Upper lobe of left lung (tissue), 6 donors: ENCODE measurements around the gene PLCB4. TPM values are rescaled to one million over a fixed set of nuclear protein-coding genes. Genes with fewer than 3 reads are reported as not detected.
A peak's percentile ranks its signal among the peaks of the same experiment; 100 is the strongest.

Experiments
- ATAC-seq, 2 donors: fragments of 200-7000 bp; cut with Tn5 transposase; one replicate each; pipeline ENCODE4 v1.9.1; 2022; ENCODE audit warnings: mild to moderate bottlenecking in 2 of 2, moderate library complexity in 2 of 2; ENCODE audit not compliant: low FRiP score in 2 of 2
- DNase-seq, 2 donors: peaks; one replicate each; pipeline ENCODE4 v3.0.0-alpha.2; 2019 to 2020
- H3K27ac ChIP-seq, 4 donors: fragments of 200-600 bp; sonication (generic); one replicate each; pipeline ENCODE4 v1.5.1; 2016 to 2019
- H3K27me3 ChIP-seq, 4 donors: fragments of 200-600 bp; sonication (generic); one replicate each; pipeline ENCODE4 v1.5.1; 2017 to 2019
- H3K36me3 ChIP-seq, 4 donors: fragments of 200-600 bp; sonication (generic); one replicate each; pipeline ENCODE4 v1.5.1; 2016 to 2019
- H3K4me1 ChIP-seq, 4 donors: fragments of 200-600 bp; sonication (generic); one replicate each; pipeline ENCODE4 v1.5.1; 2018 to 2019
- H3K4me3 ChIP-seq, 4 donors: fragments of 200-600 bp; sonication (generic); one replicate each; pipeline ENCODE4 v1.5.1; 2017 to 2019; ENCODE audit warnings: mild to moderate bottlenecking in 2 of 4, moderate library complexity in 1 of 4
- H3K9me3 ChIP-seq, 4 donors: fragments of 200-600 bp; sonication (generic); one replicate each; pipeline ENCODE4 v1.5.1; 2018 to 2019
- EP300 ChIP-seq, 4 donors: sonication (generic); formaldehyde crosslinking; IDR thresholded peaks; one replicate each; pipeline ENCODE4 v1.5.1; 2017; ENCODE audit warnings: antibody characterized with exemption in 4 of 4, control low read depth in 2 of 4
- POLR2A ChIP-seq, 4 donors: fragments of 450-650 bp; IDR thresholded peaks; one replicate each; pipeline ENCODE4 v1.5.1; 2016 to 2017; ENCODE audit warnings: antibody characterized with exemption in 4 of 4, mild to moderate bottlenecking in 2 of 4
- POLR2AphosphoS5 ChIP-seq, 2 donors: sonication (generic); formaldehyde crosslinking; IDR thresholded peaks; one replicate each; pipeline ENCODE4 v1.5.1; 2017; ENCODE audit warnings: antibody characterized with exemption in 2 of 2
- whole genome bisulfite sequencing, 2 donors: methylation state at CpG; one replicate each; pipeline ENCODE4 v1.1.5; 2017 to 2018; 5-methylcytosine and 5-hydroxymethylcytosine counted together
- total RNA-seq, 6 donors: library from RNA; depleted of rRNA in 4 of 6; stranded (reverse); fragments of >200 nt in 4 of 6; gene quantifications; one replicate each; pipeline versions ENCODE4 v1.1.0 to v1.2.1, GENCODE V29; 2016 to 2021
- TF ChIP-seq, protein P1 (sequence below), 6 experiments: fragments of 450-650 bp in 4 of 6; fragments of 200-600 bp in 2 of 6; sonication (generic) in 2 of 6; IDR thresholded peaks; one replicate each; pipeline ENCODE4 v1.5.1; 2016 to 2019; ENCODE audit warnings: antibody characterized with exemption in 6 of 6
- donor health status: DM: no; HTN: no; CAD: no; lungs with moderate emphysema.
- donor health status: DM: no; HTN: yes; CAD: no; lungs with severe emphysema.

PLCB4 gene
- total RNA-seq, 6 donors from 2014 or later = 5.7 to 15.2 (median 8.2) TPM

DNA sequence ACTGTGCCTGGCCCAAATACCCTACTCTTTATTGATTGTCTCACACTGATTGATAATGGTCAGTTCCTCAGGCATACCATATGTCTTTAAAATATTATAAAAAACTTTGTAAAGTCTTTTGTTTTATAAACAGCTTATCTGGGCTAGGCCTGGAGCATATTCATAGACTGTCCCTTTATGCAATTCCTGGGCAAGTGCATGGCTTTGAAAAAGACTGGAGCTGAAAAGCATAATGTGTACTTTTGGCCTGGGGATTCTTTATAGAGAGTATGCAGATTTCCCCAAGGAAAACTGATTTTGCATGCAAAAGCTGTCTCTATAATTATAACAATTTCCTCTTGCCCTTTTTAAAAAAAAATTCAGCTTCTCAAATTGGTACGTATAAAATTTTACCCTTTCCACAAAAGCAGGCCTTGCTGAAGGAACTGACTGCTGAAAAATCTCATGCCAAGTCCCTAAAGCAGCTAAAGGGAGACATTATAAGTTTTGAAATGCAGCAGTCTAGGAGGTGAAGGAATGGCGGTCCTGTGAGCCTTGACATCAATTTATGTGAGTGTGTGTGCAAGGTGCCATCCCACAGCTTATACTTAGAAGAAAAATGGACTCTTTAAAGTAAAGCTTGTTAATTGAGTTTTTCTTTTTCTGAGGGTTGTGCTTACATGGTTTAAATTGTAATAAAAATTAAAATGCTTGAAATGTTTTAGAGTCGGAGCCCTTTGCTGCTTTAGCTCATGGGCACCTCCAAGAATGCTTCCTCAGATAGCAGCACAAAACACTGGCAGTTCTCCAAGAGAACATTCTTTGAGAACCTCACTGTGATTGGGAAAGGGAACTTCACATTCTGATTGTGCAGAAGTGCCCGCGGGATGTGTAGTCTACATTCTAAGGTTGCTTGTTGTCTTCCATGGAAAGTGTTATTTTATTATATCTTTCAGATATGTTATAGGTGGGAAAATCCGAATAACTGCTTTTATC lies 43.9 kb downstream of the PLCB4 start:
- Histone ChIP-seq H3K4me3 (no peak overlapping the region), H3K9me3 (no peaks in the 10 kb centered on the region), H3K36me3 (no peaks in the 10 kb centered on the region), H3K27ac (no peak overlapping the region), H3K27me3 (no peaks in the 10 kb centered on the region), H3K4me1 (peaks cover 3 to 38% (median 8%) of the 10 kb centered on the region in 4 donors)
- TF ChIP-seq POLR2AphosphoS5 (IDR thresholded peaks at IDR 0.05) (no peak), EP300 (IDR thresholded peaks at IDR 0.05) (no peak), POLR2A (IDR thresholded peaks at IDR 0.05) (no peak)
- TF ChIP-seq, protein P1, sequence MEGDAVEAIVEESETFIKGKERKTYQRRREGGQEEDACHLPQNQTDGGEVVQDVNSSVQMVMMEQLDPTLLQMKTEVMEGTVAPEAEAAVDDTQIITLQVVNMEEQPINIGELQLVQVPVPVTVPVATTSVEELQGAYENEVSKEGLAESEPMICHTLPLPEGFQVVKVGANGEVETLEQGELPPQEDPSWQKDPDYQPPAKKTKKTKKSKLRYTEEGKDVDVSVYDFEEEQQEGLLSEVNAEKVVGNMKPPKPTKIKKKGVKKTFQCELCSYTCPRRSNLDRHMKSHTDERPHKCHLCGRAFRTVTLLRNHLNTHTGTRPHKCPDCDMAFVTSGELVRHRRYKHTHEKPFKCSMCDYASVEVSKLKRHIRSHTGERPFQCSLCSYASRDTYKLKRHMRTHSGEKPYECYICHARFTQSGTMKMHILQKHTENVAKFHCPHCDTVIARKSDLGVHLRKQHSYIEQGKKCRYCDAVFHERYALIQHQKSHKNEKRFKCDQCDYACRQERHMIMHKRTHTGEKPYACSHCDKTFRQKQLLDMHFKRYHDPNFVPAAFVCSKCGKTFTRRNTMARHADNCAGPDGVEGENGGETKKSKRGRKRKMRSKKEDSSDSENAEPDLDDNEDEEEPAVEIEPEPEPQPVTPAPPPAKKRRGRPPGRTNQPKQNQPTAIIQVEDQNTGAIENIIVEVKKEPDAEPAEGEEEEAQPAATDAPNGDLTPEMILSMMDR (IDR thresholded peaks at IDR 0.05) = no peak
- DNase-seq (no peak), ATAC-seq (peak in 1 of 2 donors; percentile 47)
- 34 to 38% methylated on average over 6 of the region's 6 CpGs for WGBS, 2 donors

DNA sequence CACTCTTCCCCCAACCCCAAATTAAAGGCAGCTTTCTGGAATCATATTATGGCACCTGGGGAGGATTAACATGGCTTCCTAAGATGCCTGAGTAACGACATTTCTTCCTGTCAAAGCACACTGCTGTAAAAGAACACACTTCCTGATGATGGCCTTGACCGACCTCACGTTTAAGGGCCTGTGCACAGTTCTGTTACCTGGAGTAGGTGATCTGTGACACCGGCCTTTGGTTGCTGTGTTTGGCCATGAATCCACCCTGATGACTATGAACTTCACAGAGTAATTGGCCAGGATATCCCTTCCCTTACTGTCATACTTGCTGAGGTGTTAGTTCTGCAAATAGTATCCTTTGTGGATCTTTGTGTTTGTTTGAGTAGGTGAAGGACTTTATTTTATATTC lies 45.8 kb downstream of the PLCB4 start:
- WGBS, 2 donors = 85 to 88% methylated on average over 4 of the region's 4 CpGs
- no peaks in the 10 kb centered on the region for H3K9me3 ChIP-seq
- peaks cover 3 to 28% (median 8%) of the 10 kb centered on the region in 4 donors for H3K4me1 ChIP-seq
- TF ChIP-seq EP300 (IDR thresholded peaks at IDR 0.05) (no peak), POLR2A (IDR thresholded peaks at IDR 0.05) (no peak), POLR2AphosphoS5 (IDR thresholded peaks at IDR 0.05) (no peak)
- TF ChIP-seq, protein P1 (IDR thresholded peaks at IDR 0.05) = no peak
- H3K4me3 ChIP-seq = no peak overlapping the region
- DNase-seq = no peak
- no peaks in the 10 kb centered on the region for H3K27me3 ChIP-seq
- ATAC-seq = no peak
- no peaks in the 10 kb centered on the region for H3K36me3 ChIP-seq
- H3K27ac ChIP-seq = no peak overlapping the region

DNA sequence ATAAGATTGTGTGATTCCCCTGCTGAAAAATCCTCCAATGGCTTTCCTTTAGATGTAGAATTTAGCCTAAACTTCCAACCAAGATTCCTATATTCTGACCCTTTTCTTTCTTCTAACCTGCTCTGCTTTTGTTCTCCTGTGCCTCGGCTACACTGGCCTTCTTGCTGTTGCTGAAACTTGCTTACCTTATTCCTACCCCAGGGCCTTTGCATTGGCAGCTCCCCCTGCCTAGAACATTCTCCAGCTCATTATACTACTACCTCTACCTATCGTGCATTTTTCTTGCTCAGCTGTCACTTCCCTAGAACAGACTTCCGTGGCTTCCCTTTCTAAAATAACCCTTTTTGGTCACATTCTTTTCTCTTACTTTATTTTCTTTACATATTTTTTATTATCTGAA lies 48.7 kb downstream of the PLCB4 start:
- no peaks in the 10 kb centered on the region for H3K36me3 ChIP-seq
- H3K4me1 ChIP-seq = peaks cover 0 to 11% (median 2%) of the 10 kb centered on the region in 4 donors
- ATAC-seq (no peak), DNase-seq (no peak)
- WGBS, 2 donors = 75 to 82% methylated on average over 3 of the region's 3 CpGs
- no peaks in the 10 kb centered on the region for H3K9me3 ChIP-seq
- no peak overlapping the region for H3K27ac ChIP-seq
- H3K4me3 ChIP-seq = no peak overlapping the region
- no peaks in the 10 kb centered on the region for H3K27me3 ChIP-seq
- TF ChIP-seq POLR2AphosphoS5 (IDR thresholded peaks at IDR 0.05) = no peak
- TF ChIP-seq, protein P1 (IDR thresholded peaks at IDR 0.05) = no peak
- no peak for TF ChIP-seq EP300 (IDR thresholded peaks at IDR 0.05)
- no peak for TF ChIP-seq POLR2A (IDR thresholded peaks at IDR 0.05)

DNA sequence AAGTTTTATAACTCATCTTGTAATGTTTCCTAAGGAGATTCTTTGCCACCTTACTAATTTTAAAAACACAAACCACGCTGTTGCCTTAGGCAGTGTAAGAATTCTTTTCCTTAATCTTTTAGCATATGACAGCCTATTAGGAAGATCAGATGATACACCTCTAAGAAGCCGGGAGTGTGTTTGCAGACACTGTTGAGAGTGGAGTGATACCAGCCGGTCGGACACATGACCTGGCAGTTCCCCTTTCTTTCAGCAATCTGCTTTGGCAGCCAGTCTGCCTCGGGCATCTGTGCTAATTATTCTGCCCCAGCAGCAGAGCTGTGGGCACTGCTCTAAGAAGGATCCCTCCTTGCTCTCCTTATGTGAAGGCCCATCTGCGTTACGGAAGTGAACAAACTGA lies 50.9 kb downstream of the PLCB4 start:
- 41 to 48% methylated on average over 7 of the region's 7 CpGs for WGBS, 2 donors
- no peaks in the 10 kb centered on the region for H3K4me1 ChIP-seq
- DNase-seq (peak in 1 of 2 donors; percentile 36), ATAC-seq (peak in 1 of 2 donors; percentile 61)
- H3K27me3 ChIP-seq = no peaks in the 10 kb centered on the region
- no peak overlapping the region for H3K4me3 ChIP-seq
- TF ChIP-seq POLR2AphosphoS5 (IDR thresholded peaks at IDR 0.05) (no peak), POLR2A (IDR thresholded peaks at IDR 0.05) (no peak), EP300 (IDR thresholded peaks at IDR 0.05) (no peak)
- TF ChIP-seq, protein P1 (IDR thresholded peaks at IDR 0.05) = no peak
- no peaks in the 10 kb centered on the region for H3K9me3 ChIP-seq
- no peaks in the 10 kb centered on the region for H3K36me3 ChIP-seq
- no peak overlapping the region for H3K27ac ChIP-seq
